ENCODE measurements around the gene ASB1.

DNA sequence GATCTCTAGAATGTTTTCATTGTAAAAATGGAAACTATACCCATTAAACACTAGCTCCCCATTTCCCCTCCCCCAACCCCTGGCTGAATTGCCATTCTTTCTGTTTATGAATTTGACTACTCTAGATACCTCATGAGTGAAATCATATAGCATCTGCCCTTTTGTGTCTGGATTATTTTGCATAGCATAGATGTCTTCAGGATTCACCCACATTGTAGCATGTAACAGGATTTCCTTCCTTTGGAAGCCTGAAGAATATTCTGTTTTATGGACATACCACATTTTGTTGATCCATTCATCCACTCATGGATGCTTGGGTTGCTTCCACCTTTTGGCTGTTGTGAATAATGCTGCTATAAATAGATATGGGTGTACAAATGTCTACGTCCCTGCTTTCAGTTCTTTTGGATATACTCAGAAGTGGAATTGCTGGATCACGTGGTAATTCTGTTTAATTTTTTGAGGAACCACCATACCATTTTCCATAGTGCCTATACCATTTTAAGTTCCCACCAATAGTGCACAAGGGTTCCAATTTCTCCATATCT lies 7.7 kb upstream of the ASB1 start:
- TF ChIP-seq SUZ12 (IDR thresholded peaks at IDR 0.05; ENCODE audit: extremely low read depth, insufficient read depth, insufficient read length): no peak
- no peak for TF ChIP-seq YY1 (IDR thresholded peaks at IDR 0.05; ENCODE audit: insufficient read depth, insufficient read length)
- TF ChIP-seq ZNF274 (IDR thresholded peaks at IDR 0.05; ENCODE audit: low read depth, low read length): no peak

All from NT2/D1 (cell line).